ENCODE data around the gene CEP131.

CEP131 gene

DNA sequence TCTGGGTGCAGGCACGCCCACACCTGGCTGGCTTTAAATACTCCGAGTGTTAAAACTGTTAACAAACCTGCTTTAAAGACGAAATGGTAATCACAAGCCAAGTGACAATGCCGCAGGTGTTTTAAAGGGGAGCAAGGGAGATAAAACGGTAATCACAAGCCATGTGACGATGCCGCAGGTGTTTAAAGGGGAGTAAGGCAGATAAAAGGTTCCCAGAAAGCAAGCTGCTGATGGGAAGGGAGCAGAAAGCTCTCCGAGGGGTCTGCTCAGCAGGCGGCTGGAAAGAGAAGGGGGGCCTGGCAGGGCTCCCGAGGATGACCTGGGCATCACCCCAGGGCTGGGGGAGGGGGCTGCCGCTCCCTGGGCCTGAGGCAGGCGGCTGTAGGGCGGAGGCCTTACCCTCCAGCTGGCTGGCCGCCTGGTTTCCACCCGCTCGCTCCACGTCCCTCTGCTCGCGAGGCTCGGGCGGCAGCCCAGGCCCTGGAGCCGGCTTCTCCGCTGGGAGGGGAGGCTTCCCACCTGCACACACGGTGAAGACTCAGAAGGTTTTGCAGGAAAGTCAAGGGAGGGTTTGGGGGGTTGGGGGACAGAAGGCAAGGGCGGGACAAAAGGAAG, 28.4 kb upstream of the CEP131 start:
- peak; percentile 51 for DNase-seq

DNA sequence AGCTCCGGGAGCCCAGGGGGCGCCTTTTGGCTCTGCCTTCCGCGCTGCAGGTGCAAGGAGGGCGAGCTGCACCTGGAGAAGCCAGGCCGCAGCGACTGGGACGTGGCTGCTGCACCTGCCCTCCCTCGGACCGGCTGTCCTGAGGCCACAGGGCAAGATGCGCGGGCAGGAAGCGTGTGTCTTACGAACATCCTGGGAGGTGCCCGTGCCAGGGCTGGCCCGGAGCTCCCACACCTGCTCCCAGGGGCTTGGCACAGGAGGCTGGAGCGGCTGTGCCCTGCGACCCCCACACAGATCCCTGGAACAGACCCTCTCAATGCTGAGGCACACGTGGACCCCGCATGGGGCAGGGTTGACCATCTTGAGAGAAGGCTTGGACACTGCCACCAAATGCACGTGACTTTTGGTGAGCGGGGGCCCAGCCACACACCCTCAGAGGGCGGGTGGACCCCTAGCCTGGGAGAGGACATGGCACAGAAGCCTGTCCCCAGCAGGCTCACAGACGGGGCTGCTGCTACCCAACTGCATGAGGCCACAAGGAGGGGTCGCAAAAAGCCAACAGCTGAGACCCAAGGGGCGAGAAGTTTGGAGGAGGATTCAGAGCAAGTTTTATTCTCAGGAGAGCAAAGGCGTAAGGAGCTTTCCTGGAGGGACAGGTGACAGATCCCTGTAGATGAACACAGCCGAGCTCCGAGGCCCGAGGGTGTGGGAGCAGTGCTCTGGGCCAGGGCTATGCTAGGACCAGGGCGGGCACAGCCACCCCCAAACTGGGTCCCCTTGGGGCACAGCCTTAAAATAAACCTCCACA, 27.7 kb upstream of the CEP131 start:
- no peak for DNase-seq

DNA sequence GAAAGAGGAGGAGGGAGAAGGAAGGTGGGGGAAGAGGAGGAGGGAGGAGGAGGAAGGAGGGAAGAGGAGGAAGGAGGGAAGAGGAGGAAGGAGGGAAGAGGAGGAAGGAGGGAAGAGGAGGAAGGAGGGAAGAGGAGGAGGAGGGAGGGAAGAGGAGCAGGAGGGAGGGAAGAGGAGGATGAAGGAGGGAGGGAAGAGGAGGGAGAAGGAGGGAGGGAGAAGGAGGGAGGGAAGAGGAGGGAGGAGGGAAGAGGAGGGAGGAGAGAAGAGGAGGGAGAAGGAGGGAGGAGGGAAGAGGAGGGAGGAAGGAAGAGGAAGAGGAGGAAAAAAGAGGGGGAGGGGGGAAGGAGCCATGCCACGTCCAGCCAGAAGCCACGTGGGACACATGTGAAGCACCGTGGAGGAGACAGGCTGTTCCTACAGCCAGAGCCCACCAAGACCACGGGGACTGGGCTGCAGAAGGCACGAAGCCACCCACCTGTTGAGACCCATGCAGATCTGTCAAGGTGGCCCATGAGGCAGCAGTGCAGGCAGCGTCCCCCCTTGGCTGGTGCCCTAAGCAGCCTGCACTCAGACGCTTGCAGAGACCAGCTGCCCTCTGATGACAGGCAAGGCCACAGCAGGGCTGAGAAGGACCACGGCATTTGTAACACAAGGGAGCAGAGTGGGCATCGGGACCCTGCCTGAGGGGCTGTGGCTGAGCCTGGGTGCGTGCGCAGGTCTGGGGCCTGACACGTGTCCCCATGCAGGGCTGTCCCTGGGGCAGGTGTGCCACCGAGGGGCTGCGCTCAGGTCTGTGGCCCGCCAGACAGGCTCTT, 26.7 kb upstream of the CEP131 start:
- DNase-seq, result peak; percentile 56

DNA sequence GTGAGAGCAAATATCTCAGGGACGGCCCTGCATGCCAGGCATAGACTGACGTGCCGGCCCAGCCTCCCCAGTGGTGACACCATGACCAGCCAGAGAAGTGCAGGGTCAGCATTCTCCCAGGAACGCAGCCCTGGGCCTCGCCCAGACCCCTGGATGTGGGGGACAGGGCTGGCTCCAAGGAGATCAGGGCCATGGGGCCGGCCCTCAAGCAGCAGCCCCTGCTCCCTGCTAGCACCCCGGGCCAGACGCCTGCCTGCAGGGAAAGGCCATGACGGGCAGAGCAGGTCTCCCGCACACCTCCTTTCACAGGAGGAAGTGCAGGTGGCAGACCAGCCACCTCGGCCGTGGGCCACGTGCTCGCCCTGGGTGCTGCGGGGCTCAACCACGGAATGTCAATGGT, 25.9 kb upstream of the CEP131 start:
- no peak for DNase-seq

DNA sequence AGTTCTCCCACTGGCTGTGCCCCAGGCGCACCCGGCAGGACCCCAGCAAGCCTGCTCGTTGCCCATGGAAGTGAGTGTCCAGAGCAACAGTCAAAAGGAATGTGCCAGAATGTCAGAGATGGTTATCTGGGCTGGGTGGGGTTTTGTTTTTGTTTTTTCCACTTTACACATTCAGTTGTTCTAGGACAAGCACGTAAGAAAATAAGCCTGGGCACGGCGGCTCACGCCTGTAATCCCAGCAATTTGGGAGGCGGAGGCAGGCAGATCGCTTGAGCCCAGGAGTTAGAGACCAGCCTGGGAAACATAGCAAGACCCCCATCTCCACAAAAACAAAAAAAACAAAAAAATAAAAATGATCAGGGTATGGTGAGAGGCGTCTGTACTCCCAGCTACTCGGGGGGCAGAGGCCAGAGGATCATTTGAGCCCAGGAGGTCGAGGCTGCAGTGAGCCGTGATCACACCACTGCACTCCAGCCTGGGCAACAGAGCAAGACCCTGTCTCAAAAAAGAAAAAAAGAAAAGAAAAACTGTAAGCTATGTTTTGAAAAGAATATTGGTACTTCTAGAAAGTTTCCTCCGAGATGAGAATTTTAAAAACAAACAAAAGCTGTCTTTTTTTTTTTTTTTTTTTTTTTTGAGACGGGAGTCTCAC, 24.7 kb upstream of the CEP131 start:
- DNase-seq, result no peak

DNA sequence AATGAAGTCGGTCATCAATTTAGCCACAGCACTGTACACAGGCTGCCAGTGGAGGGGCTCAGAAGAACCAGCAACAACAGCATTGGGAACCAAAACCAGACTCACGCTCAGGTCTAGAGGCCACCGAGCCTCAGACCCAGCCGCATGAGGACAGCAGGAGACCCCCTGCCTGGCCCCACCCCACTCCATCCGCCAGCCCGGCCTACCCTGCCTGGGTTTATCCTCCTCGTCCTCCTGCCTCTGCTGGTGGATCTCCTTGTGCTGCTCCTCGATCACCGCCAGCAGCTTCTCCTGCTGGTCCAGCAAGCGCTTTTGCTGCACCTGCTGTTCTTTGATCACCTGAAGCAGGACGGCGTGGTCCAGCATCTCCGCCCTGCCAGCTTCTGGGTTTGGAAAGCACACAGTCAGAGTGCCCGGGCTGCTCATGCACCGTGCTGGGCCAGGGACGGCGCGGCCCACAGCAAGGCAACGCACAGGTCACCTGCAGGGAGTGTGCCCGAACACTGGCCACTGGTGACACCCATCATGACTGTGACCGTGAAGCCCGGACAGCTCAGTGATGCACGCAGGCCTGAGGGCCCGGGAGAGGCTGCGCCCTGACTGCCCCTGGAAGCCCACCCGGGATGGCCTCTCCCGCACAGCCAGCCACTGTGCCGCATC, 24.0 kb upstream of the CEP131 start:
- peak; percentile 21 for DNase-seq

DNA sequence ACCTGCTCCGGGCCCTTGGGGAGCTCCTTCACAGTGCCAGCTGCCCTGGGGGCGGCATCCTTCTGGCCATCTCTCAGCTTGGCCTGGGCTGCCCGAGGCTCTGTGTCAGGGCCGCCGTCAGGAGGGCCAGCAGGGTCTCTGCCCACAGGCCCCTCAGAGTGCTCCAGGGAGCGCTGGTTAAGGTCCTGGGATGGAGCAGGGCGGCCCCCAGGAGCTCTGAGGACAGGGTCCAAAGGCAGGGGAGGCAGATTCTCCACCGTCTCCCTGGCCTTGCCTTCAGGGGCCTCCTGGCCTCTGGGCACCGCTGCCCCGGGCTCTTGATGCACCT, 23.5 kb upstream of the CEP131 start:
- no peak for DNase-seq

DNA sequence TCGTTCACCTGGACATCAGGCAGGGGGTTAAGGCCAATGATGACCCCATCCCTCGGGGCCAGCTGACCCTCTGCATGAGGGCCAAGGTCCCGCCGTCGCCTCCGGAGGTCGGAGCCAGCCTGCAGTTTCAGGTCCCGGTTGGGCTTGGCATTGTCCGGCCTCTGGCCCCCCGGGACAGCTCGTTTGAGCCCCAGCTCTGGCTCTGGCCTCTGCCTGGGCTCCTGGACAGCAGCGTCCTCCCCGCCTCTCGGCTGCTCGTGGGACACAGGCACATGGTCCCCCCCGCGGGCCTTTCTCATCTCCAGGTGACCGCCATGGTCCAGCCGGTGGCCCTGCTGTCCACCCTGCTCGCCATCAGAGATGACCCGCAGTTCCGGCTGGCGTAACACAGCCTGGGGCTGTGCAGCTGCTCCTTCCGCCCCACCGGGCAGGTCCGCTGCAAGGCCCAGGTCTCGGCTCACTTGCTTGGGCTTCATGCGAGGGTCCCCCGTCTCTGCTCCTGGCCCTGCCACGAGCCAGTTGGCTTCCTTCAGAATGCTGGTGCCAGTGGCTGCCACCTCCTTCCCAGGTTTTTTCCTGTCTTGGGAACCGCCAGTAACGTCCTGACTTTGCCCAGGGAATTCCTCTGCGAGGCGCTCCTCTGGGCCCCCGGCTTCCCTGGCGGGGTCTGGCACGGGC, 23.0 kb upstream of the CEP131 start:
- no peak for DNase-seq

DNA sequence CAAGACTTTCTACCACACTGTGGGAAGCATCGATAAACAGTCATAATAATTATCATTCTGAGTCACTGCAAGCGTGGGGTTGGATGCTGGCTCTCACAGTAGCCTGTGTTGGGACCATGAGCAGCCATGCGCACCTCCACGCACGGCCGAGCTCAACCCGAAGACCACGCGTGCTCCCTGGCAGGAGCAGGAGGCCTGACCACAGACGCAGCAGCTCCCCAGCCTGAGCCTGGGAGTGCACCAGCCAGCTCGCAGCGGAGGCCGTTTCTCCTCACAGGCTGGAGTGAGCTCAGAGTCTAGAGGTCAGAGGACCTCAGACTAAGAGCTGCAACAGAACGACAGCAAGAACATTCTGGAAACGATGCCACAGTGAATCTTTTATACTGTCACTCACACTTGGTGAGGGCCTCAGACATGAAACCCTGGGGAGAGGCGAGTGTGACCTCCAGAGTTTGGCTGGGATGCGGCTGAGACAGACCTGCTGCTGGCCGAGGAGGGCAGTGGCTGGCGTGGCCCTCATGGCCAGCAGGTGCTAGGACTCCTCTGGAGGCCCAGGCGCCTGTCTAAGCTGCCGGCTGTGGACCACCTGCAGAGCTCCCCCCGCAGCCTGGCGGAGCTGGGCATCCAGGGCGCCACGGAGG, 22.4 kb upstream of the CEP131 start:
- DNase-seq, result peak; percentile 29

DNA sequence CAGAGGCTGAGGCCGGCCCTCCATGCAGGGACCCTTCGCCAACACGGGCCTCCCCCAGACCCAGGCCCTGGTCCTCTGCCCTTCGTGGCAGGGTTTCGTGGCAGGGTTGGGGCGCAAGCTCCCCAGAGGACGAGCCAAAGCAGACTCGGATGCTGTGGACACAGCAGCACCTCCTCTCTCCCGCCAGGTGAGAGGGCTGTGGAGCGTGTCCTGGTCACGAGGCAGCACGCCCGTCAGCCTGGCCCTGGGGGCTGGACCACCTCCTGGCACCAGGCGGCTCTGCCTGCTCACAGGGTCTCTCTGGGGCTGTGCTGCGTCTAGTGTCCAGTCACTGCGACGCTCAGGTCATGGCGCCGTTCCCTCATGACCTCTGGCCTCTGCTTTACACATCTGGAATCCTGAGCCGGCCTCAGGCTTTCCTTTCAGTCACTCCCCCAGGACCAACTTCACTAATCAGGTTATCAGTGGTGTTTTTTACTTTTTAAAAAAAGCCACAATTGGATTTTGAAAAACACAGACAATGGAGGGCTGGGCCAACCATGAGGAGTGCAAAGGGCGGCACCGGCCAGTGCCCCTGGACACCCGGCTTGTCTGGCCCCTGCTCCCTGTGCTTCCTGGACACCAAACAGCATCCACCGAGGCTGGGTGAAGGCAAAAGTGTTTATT, 21.7 kb upstream of the CEP131 start:
- DNase-seq, result no peak

DNA sequence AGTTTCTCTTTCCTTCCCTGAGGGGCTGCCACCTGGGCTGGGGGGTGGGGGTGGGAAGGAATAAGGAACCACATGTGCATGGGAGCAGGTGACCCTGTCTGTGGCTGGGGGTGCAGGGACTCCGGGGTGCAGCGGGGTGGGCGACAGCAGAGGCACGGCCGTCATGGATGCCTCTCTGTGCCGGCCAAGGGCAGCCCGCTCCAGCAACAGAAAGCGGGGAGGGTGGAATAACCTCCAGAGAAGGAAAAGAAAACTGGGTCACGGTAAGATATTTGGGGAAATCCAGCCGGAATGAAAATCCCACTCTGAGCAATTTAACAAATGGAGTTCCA, 20.5 kb upstream of the CEP131 start:
- DNase-seq, result no peak

DNA sequence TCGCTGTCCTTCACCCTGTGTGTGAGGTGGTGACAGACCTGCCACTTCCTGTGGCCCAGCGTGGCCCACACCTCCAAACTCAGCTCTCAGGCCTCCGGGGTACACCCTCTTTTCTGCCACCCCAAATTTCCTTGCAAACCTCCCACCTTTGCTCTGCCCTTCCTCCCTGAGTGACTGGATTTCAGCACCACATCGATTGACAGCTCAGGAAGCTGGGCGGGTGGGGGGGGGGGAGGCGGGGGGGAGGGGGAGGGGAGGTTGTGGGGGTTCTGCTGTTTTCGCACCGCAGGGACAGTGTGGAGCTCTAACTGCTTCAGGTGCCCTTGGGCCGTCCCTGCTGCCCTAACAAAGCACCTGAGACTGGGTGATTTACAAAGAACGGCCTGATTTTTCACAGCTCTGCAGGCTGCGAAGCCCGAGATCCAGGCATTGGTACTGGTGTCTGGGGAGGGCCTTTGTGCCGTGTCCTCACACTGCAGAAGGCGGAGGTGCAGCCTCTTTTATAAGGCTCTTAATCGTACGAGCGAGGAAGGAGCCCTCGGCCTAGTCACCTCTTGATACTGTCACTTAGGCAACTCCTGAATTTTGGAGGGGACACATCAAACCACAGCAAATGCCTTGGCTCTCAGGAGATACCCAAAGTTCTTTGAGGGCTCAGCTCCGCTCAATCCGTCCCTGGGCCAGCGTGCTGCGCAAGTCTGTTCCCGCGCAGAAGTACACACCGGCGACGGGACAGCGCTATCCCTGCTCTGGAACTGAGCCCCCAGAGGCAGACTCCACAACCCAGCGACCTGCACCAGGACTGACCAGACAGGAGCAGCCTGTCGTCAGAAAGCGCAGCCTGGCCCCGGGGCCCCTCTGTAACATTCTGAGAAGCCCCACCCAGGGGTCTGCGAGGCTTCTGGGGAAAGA, 19.9 kb upstream of the CEP131 start:
- no peak for DNase-seq

DNA sequence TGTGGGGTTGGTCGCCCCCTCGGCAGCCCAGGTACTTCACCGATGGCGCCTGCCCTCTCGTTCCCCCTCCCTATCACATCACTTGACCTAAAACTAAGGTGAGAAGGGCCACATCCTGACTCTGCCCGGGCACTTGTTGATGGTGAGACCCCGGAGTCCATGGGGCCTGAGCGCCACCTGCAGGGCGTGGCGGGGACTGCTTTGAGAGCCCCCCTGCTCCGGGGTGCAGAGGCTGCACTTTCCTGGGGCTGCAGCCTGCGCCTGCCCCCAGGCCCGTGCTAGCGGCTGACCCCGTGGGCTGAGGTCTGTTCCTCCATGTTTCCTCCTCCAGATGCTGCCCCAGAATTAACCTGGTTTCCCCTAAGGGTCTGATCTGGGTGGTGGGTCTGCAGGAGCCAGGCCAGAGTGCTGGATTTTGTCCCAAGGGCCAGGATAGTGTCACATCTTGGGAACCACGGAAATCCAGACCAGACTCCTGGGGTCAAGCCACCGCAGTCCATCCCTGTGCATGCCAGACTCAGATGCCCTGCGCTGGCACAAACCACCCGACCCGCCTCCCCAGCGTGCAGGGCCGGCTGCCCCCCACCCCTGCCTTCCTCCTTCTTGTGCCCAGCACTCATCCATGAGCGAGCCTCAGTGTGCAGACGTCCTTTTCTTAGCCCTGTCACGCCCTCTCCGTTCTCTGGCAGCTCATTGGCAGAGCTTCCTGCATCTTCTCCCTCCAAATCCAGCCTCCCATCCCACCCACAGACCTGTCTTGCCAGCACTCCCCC, 19.1 kb upstream of the CEP131 start:
- DNase-seq, result peak; percentile 83

DNA sequence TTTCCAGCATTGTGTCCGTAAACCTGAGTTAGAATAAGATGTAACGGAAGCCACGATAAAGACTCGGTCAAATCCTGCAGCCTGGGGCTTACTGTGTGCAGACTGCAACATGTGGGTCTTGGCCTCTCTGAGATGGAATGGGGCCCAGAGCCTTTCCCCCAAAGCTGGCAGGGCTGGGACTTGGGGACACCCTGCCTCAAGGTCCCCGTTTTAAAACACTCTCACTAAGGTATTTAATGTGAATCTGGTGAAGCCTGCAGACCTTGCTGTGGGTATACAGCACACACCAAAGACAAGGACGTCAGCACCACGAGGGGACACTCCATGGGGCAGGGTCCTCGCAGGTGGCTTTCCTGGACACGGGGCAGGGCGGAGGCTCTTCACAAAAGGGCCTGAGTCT, 18.4 kb upstream of the CEP131 start:
- DNase-seq, result no peak

DNA sequence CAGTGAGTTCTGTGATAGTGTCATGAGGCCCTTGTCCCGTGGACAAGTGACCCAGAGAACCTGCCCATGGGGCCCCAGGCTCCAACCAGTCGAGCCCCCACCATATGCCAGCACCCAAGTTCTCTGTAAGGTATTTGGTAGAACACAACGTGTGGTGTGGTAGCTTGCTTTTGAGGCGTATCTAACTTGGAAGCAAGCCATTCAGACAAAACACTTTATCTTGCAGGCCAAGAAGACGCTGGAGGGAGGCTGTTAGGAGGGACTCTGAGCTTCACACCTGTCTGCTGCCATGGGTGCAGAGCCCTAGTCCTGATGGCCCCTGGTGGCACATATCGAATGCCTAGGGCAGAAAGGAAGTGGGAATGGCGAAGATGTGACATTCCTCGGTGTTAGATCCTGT, 18.0 kb upstream of the CEP131 start:
- DNase-seq, result no peak

DNA sequence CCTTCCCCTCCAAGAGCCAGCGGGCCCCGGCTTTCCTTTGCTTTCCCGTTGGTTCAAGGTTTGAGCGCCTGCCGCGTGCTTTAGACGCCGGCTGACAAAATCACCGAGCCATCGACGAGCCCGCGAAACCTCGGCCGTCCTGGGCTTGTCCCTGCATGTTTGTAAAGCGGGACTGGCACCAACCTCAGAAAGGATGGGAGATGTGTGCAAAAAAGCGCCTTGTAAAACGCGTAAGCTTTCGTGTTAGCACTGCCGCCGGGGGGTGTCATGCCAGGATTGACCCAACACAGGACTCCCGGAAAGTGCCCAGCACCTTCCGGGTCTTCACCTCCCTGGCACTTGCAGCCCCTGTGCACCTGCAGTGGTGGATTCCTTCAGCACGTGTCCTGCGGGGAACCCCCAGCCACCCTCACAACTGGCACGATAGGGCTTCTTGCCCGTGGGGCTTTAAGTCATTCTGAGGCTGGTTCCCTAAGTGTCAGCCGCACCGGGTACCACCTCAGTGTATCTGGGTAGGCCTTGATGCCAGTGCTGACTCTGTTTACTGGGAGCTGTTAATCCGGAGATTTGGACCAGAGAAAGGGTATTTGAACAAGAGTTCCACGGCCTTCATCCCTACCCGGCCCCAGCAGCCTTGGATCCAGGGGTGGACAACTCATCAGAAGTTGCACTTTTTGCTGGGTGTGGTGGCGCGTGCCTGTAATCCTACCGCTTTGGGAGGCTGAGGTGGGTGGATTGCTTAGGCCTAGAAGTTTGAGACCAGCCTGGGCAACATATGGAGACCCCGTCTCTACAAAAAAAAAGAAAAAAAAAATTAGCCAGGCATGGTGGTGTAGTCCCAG, 17.2 kb upstream of the CEP131 start:
- DNase-seq, result peak; percentile 38

DNA sequence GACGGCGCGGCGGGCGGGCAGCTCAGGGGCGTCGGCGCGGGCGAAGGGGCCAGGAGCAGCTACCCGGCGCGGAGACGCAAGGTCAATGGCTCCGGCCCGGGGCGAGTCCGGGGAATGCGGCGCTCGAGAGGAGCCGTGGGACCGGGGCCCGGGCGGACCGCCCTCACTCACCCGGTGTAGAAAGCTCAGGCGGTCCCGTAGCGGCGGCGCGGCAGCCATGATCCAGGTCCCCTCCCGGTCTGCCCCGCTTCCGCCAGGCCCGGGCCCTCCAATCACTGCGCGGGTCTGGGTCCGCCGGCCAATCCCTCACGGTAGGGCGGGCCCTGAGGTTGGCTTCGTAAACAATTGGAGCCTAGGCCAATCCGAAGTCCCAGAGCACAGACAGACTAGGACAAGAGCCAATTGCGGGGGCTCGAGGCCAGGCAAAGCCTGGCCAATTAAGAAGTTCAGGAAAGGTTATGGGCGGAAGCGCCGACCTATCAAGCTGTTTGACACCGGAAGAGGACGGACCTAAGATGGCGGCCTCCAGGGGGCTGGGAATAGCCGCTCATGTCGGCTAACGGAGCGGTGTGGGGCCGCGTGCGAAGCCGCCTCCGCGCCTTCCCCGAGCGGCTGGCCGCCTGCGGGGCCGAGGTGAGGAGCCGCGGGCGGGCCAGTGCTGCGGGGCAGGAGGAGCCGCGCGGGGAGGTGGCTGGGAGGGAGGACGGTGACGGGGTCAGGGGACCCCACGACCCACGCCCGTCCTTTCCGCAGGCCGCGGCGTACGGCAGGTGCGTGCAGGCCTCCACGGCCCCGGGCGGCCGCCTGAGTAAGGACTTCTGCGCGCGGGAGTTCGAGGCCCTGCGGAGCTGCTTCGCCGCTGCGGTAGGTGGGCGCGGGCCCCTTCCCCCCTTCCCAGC, 16.3 kb upstream of the CEP131 start, which contains the start of the genes NDUFAF8 and TEPSIN:
Gene NDUFAF8 (plus strand): TSS at position 504 of the 899 bp plus-strand sequence. CDS start 46 bp downstream, at position 550.
Gene TEPSIN (minus strand): TSS at position 241 of the 899 bp plus-strand sequence. CDS start 22 bp downstream, at position 219.
- DNase-seq, result peak; percentile 100
